Activated CD4-positive, alpha-beta T cell treated with anti-CD3 and anti-CD28 coated beads for 24 hours (primary cell): ENCODE results near the gene KLHL28.

Source experiments
- DNase-seq, 2 donors: peaks; one replicate each; pipeline ENCODE4 v3.0.0-alpha.2; 2020; ENCODE audit warnings: low read depth in 2 of 2

Gene KLHL28

DNA sequence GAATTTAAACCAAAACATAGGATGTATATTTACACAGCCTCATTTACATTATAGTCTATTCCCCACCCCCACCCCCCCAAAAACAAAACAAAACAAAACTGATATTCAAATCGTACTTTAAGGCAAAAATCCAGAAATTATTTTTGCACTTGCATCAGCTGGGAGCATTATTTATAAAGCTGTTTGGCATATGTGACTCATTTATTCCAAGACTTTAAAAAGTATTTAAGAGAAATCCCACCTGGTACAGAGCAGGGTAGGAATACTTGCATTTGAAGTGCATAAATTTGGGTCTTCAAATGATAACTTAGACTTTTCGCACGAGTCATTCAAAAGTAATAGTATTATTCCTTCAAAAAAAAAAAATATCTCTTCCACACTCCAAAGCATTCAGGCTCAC lies 1.1 kb downstream of the KLHL28 start:
- no peak for DNase-seq

DNA sequence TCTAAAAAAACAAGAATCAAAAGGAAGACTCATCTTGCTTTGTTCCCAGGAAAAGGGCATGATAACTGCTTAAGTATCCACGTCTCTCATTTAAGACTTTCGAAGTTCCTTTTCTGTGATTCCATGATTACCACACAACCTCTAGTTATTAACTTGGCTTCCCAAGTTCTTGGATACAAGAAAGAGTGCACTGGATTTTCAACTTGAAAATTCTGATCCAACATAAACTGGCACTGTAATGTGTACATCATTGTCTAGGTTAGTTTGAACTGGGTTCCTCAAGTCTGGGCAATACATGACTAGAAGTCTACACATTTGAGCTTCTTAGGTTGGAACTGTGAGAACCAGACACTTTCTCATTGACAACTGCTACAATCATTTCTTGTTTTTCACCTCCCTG lies 1.6 kb downstream of the KLHL28 start:
- no peak for DNase-seq

- no peak for DNase-seq
These were observed 2.2 kb downstream of the KLHL28 start for GRCh38 chr14:44959538-44959937.

DNA sequence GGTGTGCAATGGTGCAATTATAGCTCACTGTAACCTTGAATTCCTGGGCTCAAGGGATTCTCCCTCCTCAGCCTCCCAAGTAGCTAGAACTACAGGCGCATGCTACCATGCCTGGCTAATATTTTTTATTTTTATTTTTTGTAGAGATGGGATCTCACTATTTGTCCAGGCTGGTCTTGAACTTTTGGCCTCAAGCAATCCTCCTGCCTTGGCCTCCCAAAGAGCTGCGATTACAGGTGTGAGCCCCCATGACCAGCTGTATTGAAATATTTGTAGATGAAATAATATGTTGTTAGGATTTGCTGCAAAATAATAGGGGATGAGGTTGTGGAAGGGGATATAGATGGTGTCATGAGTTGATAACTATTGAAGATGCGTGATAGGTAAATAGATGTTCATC lies 4.9 kb downstream of the KLHL28 start:
- no peak for DNase-seq

GRCh38 chr14:44955528-44955927 lies 6.2 kb downstream of the KLHL28 start:
- no peak for DNase-seq

DNA sequence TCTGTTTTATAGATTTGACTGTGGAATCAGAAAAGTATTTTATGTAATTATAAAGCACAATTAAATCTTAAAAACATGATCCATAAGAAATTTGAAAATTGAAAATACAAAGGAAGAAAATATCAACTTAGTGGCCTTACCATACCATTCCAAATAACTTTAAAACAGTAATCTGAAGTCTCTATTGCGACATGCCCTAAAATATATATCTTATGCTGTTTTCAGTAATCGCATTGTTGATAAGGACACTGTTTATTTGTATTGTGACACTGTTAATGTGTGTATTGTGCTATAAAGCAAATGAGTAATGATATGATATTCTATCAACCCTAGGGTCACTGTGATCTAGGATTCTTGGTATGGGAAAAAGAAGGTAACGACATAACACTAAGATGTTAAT lies 7.0 kb downstream of the KLHL28 start:
- DNase-seq = no peak

GRCh38 chr14:44952391-44953110 lies 9.2 kb downstream of the KLHL28 start:
- DNase-seq = no peak

DNA sequence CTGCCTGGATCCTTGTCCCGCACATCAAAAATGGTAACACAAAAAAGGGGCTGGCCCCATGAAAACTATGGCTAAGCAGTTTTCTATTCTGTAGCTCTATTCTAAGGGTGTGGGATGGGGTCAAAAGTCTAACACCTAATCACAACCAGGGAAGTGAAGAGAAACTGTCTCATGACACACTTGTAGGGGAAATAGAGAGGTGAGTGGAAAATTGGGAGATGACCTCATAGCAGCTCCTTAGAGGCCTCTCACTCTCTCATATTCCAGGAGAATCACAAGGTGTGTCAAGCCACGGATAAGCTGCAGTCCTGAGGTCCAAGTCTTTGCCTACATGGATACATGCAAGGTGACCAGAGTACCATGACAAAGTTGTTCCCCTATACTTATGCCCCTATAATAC lies 10.7 kb downstream of the KLHL28 start:
- no peak for DNase-seq

- no peak for DNase-seq
These were observed 16.5 kb downstream of the KLHL28 start for GRCh38 chr14:44945264-44945663.

DNA sequence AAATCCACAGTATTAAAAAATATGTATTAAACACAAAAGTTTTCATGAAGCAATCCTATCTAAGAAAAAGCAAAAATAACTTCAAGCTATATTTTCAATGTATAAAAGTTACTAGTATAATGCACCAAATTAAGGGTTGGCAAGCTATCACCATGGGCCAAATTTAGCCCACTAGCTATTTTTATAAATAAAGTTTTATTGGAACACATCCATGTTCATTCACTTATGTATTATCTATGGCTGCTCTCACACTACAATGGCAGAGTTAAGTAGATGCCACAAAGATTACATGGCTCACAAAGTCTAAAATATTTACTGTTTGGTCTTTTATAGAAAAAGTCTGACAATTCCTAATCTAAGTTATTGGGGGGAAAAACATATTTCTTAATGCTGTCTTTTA lies 17.6 kb downstream of the KLHL28 start:
- no peak for DNase-seq

DNA sequence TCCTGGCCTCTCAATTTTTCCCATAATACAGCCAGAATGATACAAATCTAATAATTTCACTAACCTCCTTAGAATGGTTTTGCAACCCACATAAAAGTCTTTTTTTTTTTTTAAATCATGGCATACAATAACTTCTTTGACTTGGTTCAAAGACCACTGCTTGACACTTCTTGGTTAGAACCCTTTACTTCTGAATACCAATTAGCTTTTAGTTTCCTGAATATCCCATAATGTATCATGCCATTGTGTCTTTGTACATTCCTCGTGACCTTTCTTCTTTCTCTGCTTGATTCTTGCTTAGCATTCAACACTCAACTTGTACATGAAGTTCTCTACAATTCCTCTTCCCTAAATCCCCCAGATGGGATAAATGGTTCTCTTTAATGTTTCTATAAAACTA lies 19.3 kb downstream of the KLHL28 start:
- no peak for DNase-seq

- DNase-seq = no peak
These were observed 20.2 kb downstream of the KLHL28 start for GRCh38 chr14:44941591-44941990.

- no peak for DNase-seq
These were observed 20.8 kb downstream of the KLHL28 start for GRCh38 chr14:44940944-44941343.

- no peak for DNase-seq
These were observed 21.5 kb downstream of the KLHL28 start for GRCh38 chr14:44940211-44940610.

GRCh38 chr14:44937547-44937946 lies 24.2 kb downstream of the KLHL28 start:
- no peak for DNase-seq

DNA sequence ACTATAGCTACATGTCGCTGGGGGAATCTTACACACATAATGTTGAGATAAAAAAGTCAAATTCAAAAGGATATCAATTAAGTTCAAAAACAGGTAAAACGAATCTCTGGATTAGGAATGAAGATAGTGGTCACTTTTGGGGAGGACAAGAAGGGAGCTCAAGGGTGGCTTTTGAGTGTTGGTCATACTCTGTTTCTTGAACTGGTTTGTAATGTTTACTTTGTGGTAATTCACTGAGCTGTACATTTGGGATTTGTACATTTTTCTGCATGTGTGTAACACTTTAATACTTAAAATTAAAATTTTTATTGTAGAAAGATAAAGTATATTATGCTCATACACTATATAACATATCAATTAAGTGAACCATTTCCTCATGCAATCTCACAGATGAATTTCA lies 26.6 kb downstream of the KLHL28 start:
- DNase-seq = no peak

- no peak for DNase-seq
These were observed 33.0 kb downstream of the KLHL28 start for GRCh38 chr14:44928793-44929192.

GRCh38 chr14:44914849-44915248 lies 46.9 kb downstream of the KLHL28 start:
- no peak for DNase-seq

DNA sequence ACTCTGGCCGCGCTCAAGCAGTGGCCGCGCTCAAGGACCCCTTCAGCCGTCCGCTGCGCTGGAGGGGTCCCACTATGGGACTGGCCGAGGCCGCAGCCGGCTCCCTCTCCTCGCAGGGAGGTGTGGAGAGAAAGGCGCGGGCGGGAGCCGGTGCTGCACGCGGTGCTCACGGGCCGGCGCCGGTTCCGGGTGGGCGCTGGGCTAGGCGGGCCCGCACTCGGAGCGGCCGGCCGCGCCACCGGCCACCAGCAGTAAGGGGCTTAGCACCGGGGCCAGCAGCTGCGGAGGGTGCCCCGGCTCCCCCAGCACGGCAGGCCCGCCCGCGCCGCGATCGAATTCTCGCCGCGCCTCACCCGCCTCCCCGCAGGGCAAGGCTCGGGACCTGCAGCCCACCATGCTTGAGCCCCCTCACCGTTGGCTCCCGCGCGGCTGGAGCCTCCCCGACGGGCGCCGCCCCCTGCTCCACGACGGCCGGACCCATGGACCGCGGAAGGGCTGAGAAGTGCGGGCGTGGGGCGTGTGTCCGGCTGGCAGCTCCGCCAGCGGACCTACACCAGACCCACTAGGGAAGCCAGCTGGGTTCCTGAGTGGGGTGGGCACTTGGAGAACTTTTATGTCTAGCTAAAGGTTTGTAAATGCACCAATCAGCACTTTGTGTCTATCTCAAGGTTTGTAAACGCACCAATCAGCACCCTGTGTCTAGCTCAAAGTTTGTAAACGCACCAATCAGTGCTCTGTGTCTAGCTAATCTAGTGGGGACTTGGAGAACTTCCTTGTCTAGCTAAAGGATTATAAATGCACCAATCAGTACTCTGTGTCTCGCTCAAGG lies 49.5 kb downstream of the KLHL28 start:
- DNase-seq = no peak

GRCh38 chr14:44910821-44911220 lies 50.9 kb downstream of the KLHL28 start:
- DNase-seq = no peak

- no peak for DNase-seq
These were observed 60.1 kb downstream of the KLHL28 start for GRCh38 chr14:44901696-44902095.

DNA sequence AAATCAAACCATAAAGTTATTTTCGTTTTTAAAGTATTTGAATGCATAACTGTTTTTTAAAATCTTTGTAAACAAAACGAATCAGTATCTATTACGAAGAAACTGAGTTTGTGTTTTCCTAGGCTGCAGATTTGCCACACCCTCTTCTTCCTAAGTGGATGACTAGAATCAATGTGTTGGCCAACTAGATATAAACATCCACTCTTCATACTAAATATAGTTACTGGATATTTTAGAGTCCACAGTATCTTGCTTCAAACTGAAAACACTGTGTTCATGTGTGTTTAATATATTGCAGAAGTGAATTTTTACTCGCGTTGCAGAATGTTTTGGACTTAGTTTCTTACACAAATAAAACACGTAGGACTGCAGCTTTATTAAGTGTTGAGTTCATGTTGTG lies 63.2 kb downstream of the KLHL28 start:
- DNase-seq = no peak

DNA sequence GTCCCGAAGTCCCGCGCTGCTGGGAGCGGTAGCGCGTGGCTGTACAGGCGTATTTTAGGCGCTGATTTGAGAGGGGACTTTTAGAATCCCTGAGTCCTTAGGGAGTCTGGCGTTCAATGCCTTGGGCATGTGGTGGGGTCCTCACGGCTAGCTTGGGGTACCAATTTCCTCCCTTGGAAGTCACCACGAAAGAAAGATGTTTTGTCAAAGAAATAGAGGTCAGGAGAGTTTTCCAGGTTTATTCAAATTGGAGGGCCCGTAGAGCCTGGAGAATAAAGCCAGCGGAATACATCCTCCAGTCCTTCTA lies 63.9 kb downstream of the KLHL28 start:
- DNase-seq = no peak
